ENCODE results near the gene CDK19.
"Not testable (repeated sequence)": the region's sequence is repeated elsewhere in the genome, so short reads cannot be mapped to it uniquely, and the experiment has no call there.

CDK19 gene

DNA sequence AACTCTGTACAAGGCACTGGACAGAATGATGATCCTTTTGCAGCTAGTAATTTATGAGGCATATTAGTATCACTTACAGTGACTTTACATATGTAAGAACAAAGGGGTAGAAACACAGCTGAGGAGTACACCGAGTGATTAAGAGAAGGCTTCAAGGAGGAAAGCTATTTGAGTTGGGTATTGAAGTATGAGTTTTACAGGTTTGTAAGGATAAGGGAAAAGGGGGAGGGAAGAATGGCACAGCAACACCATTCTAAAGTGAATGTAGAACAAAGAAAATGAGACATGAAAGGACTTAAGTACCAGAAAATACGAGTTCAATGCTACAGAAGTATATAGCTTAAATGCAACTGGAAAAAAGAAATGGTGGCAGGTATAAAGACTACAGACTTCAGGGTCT is 5.5 kb downstream of the CDK19 start:
- no peak overlapping the region for H3K4me3 ChIP-seq (ENCODE audit: low read depth, low read length)
- no peak for DNase-seq (ENCODE audit: low read depth)
- TF ChIP-seq CTCF (IDR thresholded peaks at IDR 0.05; ENCODE audit: low read depth, low read length), result no peak
- TF ChIP-seq MYC (IDR thresholded peaks at IDR 0.05; ENCODE audit: low read depth, low read length), result no peak
- TF ChIP-seq, protein P1, sequence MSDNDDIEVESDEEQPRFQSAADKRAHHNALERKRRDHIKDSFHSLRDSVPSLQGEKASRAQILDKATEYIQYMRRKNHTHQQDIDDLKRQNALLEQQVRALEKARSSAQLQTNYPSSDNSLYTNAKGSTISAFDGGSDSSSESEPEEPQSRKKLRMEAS (IDR thresholded peaks at IDR 0.05; ENCODE audit: low read depth, low read length), result no peak
- no peak for TF ChIP-seq POLR2A (IDR thresholded peaks at IDR 0.05; ENCODE audit: extremely low read depth, insufficient read length)

DNA sequence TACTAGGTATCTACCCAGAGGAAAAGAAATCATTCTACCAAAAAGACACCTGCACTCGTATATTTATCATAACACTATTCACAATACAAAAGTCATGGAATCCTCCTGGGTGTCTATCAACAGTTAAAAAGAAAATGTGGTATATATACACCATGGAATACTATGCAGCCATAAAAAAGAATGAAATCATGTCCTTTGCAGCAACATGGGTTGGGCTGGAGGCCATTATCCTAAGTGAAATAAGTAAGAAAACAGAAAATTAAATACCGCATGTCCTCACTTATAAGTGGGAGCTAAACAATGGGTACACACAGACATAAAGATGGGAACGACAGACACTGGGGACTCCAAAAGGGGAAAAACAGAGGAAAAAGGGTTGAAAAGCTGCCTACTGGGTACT is 13.1 kb downstream of the CDK19 start:
- H3K4me3 ChIP-seq (ENCODE audit: low read depth, low read length); DNase-seq (ENCODE audit: low read depth): not testable (repeated sequence)

DNA sequence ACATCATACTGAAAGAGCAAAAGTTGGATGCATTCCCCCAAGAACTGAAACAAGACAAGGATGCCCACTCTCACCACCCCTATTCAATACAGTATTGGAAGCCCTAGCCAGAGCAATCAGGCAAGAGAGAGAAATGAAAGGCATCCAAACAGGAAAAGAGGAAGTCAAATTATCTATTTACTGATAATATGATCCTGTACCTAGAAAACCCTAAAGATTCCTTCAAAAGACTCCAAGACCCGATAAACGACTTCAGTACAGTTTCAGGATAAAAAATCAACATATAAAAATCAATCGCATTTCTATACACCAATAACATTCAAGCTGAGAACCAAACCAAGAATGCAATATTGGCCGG is 14.5 kb downstream of the CDK19 start:
- H3K4me3 ChIP-seq (ENCODE audit: low read depth, low read length), result no peak overlapping the region
- DNase-seq (ENCODE audit: low read depth), result no peak
- TF ChIP-seq MYC (IDR thresholded peaks at IDR 0.05; ENCODE audit: low read depth, low read length), result no peak
- no peak for TF ChIP-seq CTCF (IDR thresholded peaks at IDR 0.05; ENCODE audit: low read depth, low read length)
- TF ChIP-seq, protein P1 (IDR thresholded peaks at IDR 0.05; ENCODE audit: low read depth, low read length), result no peak
- TF ChIP-seq POLR2A (IDR thresholded peaks at IDR 0.05; ENCODE audit: extremely low read depth, insufficient read length), result no peak

DNA sequence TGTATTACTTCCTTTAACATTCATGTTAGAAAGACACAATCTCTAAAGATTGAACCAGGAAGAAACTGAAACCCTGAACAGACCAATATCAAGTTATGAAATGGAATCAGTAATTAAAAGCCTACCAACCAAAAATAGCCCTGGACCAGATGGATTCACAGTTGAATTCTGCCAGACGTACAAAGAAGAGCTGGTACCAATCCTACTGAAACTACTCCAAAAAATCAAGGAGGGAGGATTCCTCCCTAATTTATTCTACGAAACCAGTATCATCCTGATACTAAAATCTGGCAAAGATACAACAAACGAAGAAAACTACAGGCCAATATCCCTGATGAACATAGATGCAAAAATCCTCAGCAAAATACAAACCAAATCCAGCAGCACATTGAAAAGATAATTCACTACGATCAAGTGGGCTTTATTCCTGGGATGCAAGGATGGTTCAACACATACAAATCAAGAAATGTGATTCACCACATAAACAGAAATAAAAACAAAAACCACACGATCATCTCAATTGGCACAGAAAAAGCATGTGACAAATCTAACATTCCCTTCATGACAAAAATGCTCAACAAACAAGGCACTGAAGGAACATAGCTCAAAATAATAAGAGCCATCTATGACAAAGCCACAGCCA is 15.0 kb downstream of the CDK19 start:
- H3K4me3 ChIP-seq (ENCODE audit: low read depth, low read length), result no peak overlapping the region
- TF ChIP-seq CTCF (IDR thresholded peaks at IDR 0.05; ENCODE audit: low read depth, low read length) (no peak), POLR2A (IDR thresholded peaks at IDR 0.05; ENCODE audit: extremely low read depth, insufficient read length) (no peak), MYC (IDR thresholded peaks at IDR 0.05; ENCODE audit: low read depth, low read length) (no peak)
- TF ChIP-seq, protein P1 (IDR thresholded peaks at IDR 0.05; ENCODE audit: low read depth, low read length), result no peak
- DNase-seq (ENCODE audit: low read depth), result no peak

DNA sequence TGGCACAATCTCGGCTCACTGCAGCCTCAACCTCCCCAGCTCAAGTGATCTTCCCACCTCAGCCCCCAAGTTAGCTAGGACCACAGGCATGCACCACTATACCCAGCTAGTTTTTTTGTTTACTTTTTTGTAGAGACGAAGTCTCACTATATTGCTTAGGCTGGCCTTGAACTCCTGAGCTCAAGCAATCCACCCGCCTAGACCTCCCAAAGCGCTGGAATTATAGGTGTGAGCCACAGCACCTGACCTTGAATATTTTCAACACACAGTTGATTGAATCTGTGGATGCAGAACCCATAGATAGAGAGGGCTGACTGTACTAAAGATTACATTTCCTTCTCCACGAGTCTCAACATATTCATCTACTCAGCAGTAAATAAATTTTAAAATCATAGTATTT is 15.6 kb downstream of the CDK19 start:
- DNase-seq (ENCODE audit: low read depth), result no peak
- TF ChIP-seq MYC (IDR thresholded peaks at IDR 0.05; ENCODE audit: low read depth, low read length) (no peak), CTCF (IDR thresholded peaks at IDR 0.05; ENCODE audit: low read depth, low read length) (no peak), POLR2A (IDR thresholded peaks at IDR 0.05; ENCODE audit: extremely low read depth, insufficient read length) (no peak)
- TF ChIP-seq, protein P1 (IDR thresholded peaks at IDR 0.05; ENCODE audit: low read depth, low read length), result no peak
- H3K4me3 ChIP-seq (ENCODE audit: low read depth, low read length), result no peak overlapping the region

DNA sequence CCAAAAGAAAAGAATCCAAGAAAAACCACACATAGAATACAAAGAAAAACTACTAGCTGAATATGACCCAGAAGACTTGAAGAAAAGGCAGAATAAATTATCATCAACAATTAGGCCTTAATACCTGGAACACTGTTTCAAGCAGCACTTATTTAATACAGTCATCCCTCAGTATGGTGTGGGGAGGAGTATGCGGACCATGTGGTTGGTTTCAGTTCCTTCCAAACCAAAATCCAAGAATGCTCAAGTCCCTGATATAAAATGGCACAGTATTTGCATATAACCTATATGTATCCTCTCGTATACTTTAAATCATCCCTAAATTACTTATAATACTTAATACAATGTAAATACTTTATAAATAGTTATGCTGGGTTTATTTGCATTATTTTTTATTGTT is 16.1 kb downstream of the CDK19 start:
- no peak for DNase-seq (ENCODE audit: low read depth)
- H3K4me3 ChIP-seq (ENCODE audit: low read depth, low read length), result no peak overlapping the region
- TF ChIP-seq MYC (IDR thresholded peaks at IDR 0.05; ENCODE audit: low read depth, low read length) (no peak), POLR2A (IDR thresholded peaks at IDR 0.05; ENCODE audit: extremely low read depth, insufficient read length) (no peak), CTCF (IDR thresholded peaks at IDR 0.05; ENCODE audit: low read depth, low read length) (no peak)
- TF ChIP-seq, protein P1 (IDR thresholded peaks at IDR 0.05; ENCODE audit: low read depth, low read length), result no peak

All from NB4 (cell line).